Superior temporal gyrus (tissue), 1 donor: ENCODE data around the gene COL6A1.

Source experiments
- DNase-seq: peaks from one replicate; pipeline ENCODE4 v3.0.0-alpha.2; 2016; ENCODE audit errors: extremely low spot score

Gene COL6A1

GRCh38 chr21:45982758-45983648, 1.4 kb downstream of the COL6A1 start:
- DNase-seq = no peak

GRCh38 chr21:45983649-45983965, 2.0 kb downstream of the COL6A1 start:
- no peak for DNase-seq

- DNase-seq = no peak
Observed at GRCh38 chr21:45983981-45984551, 2.5 kb downstream of the COL6A1 start.

GRCh38 chr21:45984584-45985095, 3.1 kb downstream of the COL6A1 start:
- DNase-seq = no peak

- DNase-seq = no peak
Observed at GRCh38 chr21:45985471-45986315, 4.1 kb downstream of the COL6A1 start.

- no peak for DNase-seq
Observed at GRCh38 chr21:45986316-45987051, 4.9 kb downstream of the COL6A1 start.

- DNase-seq = no peak
Observed at GRCh38 chr21:45987121-45987711, 5.6 kb downstream of the COL6A1 start.

- no peak for DNase-seq
Observed at GRCh38 chr21:45988366-45989347, 7.1 kb downstream of the COL6A1 start.

GRCh38 chr21:45989355-45990048, 7.9 kb downstream of the COL6A1 start:
- DNase-seq = no peak

GRCh38 chr21:45990049-45990711, 8.6 kb downstream of the COL6A1 start:
- DNase-seq = no peak

- no peak for DNase-seq
Observed at GRCh38 chr21:45990741-45991605, 9.4 kb downstream of the COL6A1 start.

GRCh38 chr21:45991606-45992300, 10.2 kb downstream of the COL6A1 start:
- DNase-seq = no peak

GRCh38 chr21:45992301-45993209, 11.0 kb downstream of the COL6A1 start:
- DNase-seq = no peak

GRCh38 chr21:45993210-45994085, 11.9 kb downstream of the COL6A1 start:
- DNase-seq = no peak

- DNase-seq = no peak
Observed at GRCh38 chr21:45994086-45994661, 12.6 kb downstream of the COL6A1 start.
